IMR-90 (cell line): ENCODE results near the gene RETREG1. TPM values are rescaled to one million over a fixed set of nuclear protein-coding genes. Genes with fewer than 3 reads are reported as not detected.

Experiments used
- ATAC-seq: fragments of 200-7000 bp; cut with Tn5 transposase; 2 replicates; pipeline ENCODE4 v1.9.1; 2020; ENCODE audit warnings: low read depth, mild to moderate bottlenecking, moderate library complexity
- BruUV-seq: library from RNA; stranded (reverse); fragments of 400-500 nt; replicated peaks from 2 replicates; lab custom pipeline; 2021; lab: Mats Ljungman, UMichigan
- CTCF ChIA-PET: fragments of 300-600 bp; formaldehyde crosslinking; extraction: SDS; loops from one replicate; lab custom pipeline; 2021; ENCODE audit warnings: antibody characterized with exemption; lab: Yijun Ruan, JAX
- POLR2A ChIA-PET: fragments of 300-600 bp; sonication (Branson Sonifier 250); formaldehyde crosslinking; loops from one replicate; lab custom pipeline; 2022; ENCODE audit warnings: antibody characterized with exemption; ENCODE audit not compliant: unreplicated experiment; lab: Charles Lee
- DNase-seq: peaks from one replicate; pipeline ENCODE4 v3.0.0; 2013
- H2AFZ ChIP-seq: replicated peaks from 2 replicates; pipeline ENCODE3; 2013; ENCODE audit warnings: low read length, mild to moderate bottlenecking; ENCODE audit not compliant: poor library complexity
- H2AK5ac ChIP-seq: 2 replicates; pipeline ENCODE4 v1.6.1; 2013; ENCODE audit warnings: low read depth, low read length, inconsistent platforms
- H2AK9ac ChIP-seq: replicated peaks from 2 replicates; pipeline ENCODE3; 2013; ENCODE audit warnings: mild to moderate bottlenecking, low read depth, low read length, moderate library complexity; ENCODE audit not compliant: poor library complexity
- H2BK120ac ChIP-seq: 2 replicates; pipeline ENCODE4 v1.6.1; 2013; ENCODE audit warnings: low read depth, low read length, inconsistent platforms
- H2BK15ac ChIP-seq: 3 replicates; pipeline ENCODE4 v1.6.1; 2013; ENCODE audit warnings: low read depth, low read length, inconsistent platforms
- H2BK20ac ChIP-seq: 2 replicates; pipeline ENCODE4 v1.6.1; 2013; ENCODE audit warnings: low read depth, mild to moderate bottlenecking, inconsistent platforms, low read length, moderate library complexity
- H2BK5ac ChIP-seq: 2 replicates; pipeline ENCODE4 v1.6.1; 2013; ENCODE audit warnings: mild to moderate bottlenecking, low read depth, low read length, inconsistent platforms; ENCODE audit not compliant: poor library complexity, severe bottlenecking
- H3K14ac ChIP-seq: replicated peaks from 2 replicates; pipeline ENCODE4 v1.6.1; 2013; ENCODE audit warnings: low read depth, low read length, inconsistent platforms
- H3K18ac ChIP-seq: 2 replicates; pipeline ENCODE4 v1.6.1; 2013; ENCODE audit warnings: low read depth, low read length, control low read depth
- H3K23ac ChIP-seq: 2 replicates; pipeline ENCODE4 v1.6.1; 2013; ENCODE audit warnings: low read depth, low read length, inconsistent platforms
- H3K27ac ChIP-seq: 2 replicates; pipeline ENCODE4 v1.5.1; 2013; ENCODE audit warnings: mild to moderate bottlenecking, control low read depth, low read length; ENCODE audit not compliant: insufficient read depth
- H3K27me3 ChIP-seq: 2 replicates; pipeline ENCODE4 v1.6.1; 2013; ENCODE audit warnings: low read length; ENCODE audit not compliant: control insufficient read depth, insufficient read depth
- H3K36me3 ChIP-seq: 2 replicates; pipeline ENCODE4 v1.6.1; 2013; ENCODE audit warnings: low read length, mixed read lengths; ENCODE audit not compliant: control insufficient read depth, insufficient read depth
- H3K4ac ChIP-seq: 2 replicates; pipeline ENCODE4 v1.6.1; 2013; ENCODE audit warnings: low read depth, low read length, inconsistent platforms
- H3K4me1 ChIP-seq: 2 replicates; pipeline ENCODE4 v1.6.1; 2013; ENCODE audit warnings: low read length, mixed read lengths; ENCODE audit not compliant: control insufficient read depth, insufficient read depth
- H3K4me2 ChIP-seq: 2 replicates; pipeline ENCODE4 v1.6.1; 2013; ENCODE audit warnings: low read depth, mild to moderate bottlenecking, control low read depth, low read length, moderate library complexity
- H3K4me3 ChIP-seq: 2 replicates; pipeline ENCODE4 v1.5.1; 2013; ENCODE audit warnings: low read depth, mild to moderate bottlenecking, control low read depth, low read length, moderate library complexity; ENCODE audit not compliant: insufficient read depth
- H3K56ac ChIP-seq: 2 replicates; pipeline ENCODE4 v1.6.1; 2013; ENCODE audit warnings: low read length, inconsistent platforms; ENCODE audit not compliant: insufficient read depth; ENCODE audit errors: extremely low read depth
- H3K79me1 ChIP-seq, 2 experiments: 2 replicates each; pipeline ENCODE4 v1.6.1; 2013; ENCODE audit warnings: low read length in 2 of 2, inconsistent platforms in 1 of 2, low read depth in 1 of 2
- H3K9ac ChIP-seq: 2 replicates; pipeline ENCODE4 v1.6.1; 2013; ENCODE audit warnings: low read depth, low read length, control low read depth
- H3K9me1 ChIP-seq: 2 replicates; pipeline ENCODE4 v1.6.1; 2013; ENCODE audit warnings: low read length, inconsistent platforms; ENCODE audit not compliant: insufficient read depth
- H3K9me3 ChIP-seq: 2 replicates; pipeline ENCODE4 v1.6.1; 2013; ENCODE audit warnings: low read length; ENCODE audit not compliant: control insufficient read depth, insufficient read depth
- H4K20me1 ChIP-seq: 2 replicates; pipeline ENCODE4 v1.6.1; 2013; ENCODE audit warnings: low read length, inconsistent platforms; ENCODE audit not compliant: insufficient read depth
- H4K5ac ChIP-seq: 2 replicates; pipeline ENCODE4 v1.6.1; 2013; ENCODE audit warnings: mild to moderate bottlenecking, low read depth, low read length, control low read depth
- H4K8ac ChIP-seq, 2 experiments: 2 replicates each; pipeline ENCODE4 v1.6.1; 2013; ENCODE audit warnings: low read depth in 2 of 2, low read length in 2 of 2, control low read depth in 1 of 2, inconsistent platforms in 1 of 2
- H4K91ac ChIP-seq: 2 replicates; pipeline ENCODE4 v1.6.1; 2013; ENCODE audit warnings: low read depth, low read length, inconsistent platforms; ENCODE audit not compliant: insufficient read depth
- MAFK ChIP-seq: IDR thresholded peaks from 2 replicates; pipeline ENCODE4 v1.6.1; 2012; ENCODE audit warnings: low read depth, low read length, improper control_type of control experiment
- POLR2A ChIP-seq: IDR thresholded peaks from 2 replicates; pipeline ENCODE4 v1.6.1; 2012; ENCODE audit warnings: mild to moderate bottlenecking, low read depth, low read length
- WGBS, 2 experiments: methylation state at CpG; one replicate each; pipeline versions ENCODE4 v1.1.5 to v1.1.7; 2013; ENCODE audit warnings: missing lambda C conversion rate in 2 of 2; ENCODE audit not compliant: insufficient read length in 1 of 2; ENCODE audit errors: extremely low coverage in 2 of 2; 5-methylcytosine and 5-hydroxymethylcytosine counted together
- dilution Hi-C: fragments of 300-500 bp; cut with HindIII; formaldehyde crosslinking; loops from one replicate; pipeline ENCODE4 v1.14.3; 2018; ENCODE audit warnings: low sequenced_read_pairs; ENCODE audit not compliant: unreplicated experiment
- in situ Hi-C: fragments of 300-500 bp; cut with MboI; formaldehyde crosslinking; loops from 3 replicates; pipeline ENCODE4 v1.14.3; 2019; ENCODE audit warnings: low sequenced_read_pairs, inconsistent platforms, mixed read lengths
- intact Hi-C: fragments of 100-400 bp; cut with micrococcal nuclease; formaldehyde crosslinking; loops from 2 replicates; pipeline ENCODE4 v1.10.0; 2022
- polyA plus RNA-seq, 3 experiments: library from polyadenylated mRNA; depleted of rRNA; stranded (reverse); fragments of >200 nt; gene quantifications; 2 replicates each; pipeline ENCODE4 v1.2.3, GENCODE V29; 2012; ENCODE audit warnings: low replicate concordance in 1 of 3
- total RNA-seq: library from RNA; depleted of rRNA; stranded (reverse); fragments of >200 nt; gene quantifications from 2 replicates; pipeline ENCODE4 v1.2.3, GENCODE V29; 2012

RETREG1 gene
- total and polyA plus RNA-seq, 2 of the 4 experiments (the other 2 are of a cell fraction) = not detected

DNA sequence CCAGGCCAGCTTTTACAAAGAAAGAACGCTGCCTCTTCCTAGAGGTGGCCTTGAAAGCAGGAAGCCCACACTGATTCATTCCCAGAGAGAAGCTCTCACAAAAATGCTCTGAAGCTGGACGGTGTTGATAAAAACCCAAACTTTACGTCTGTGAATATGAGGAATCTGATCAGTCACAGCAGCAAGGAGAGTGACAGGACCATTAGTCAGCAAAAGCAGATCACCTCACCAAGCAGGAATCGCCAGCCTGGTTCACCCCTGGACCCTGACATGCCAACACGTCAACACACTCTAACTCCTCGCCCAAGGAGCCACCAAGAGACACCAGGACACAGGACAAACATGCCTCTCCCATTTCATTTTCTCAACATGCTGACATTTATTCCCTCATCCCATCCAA, 80.6 kb downstream of the RETREG1 start:
- 33% methylated on average over 2 of the region's 6 CpGs; no CpG with 5 or more reads in 1 of the 2 experiments for WGBS, 2 experiments
- no peak overlapping the region for H4K5ac ChIP-seq
- H2BK5ac ChIP-seq = no peak overlapping the region
- no peak overlapping the region for H2BK15ac ChIP-seq
- no peak overlapping the region for H2AK9ac ChIP-seq
- H3K4me1 ChIP-seq = peaks cover 2% of the 10 kb centered on the region; the same call in 1 of the 2 replicates
- H3K4me2 ChIP-seq = no peak overlapping the region
- H3K23ac ChIP-seq = no peak overlapping the region
- no peak overlapping the region for H2BK20ac ChIP-seq
- dilution Hi-C loops = no loop called here
- H3K27me3 ChIP-seq = peaks cover 18% of the 10 kb centered on the region
- H3K14ac ChIP-seq = 0 out of 2 replicates have a peak overlapping the region, but pooled peaks have one; percentile 26
- TF ChIP-seq POLR2A (no peak), MAFK (peak; percentile 9; the same call in 1 of the 2 replicates)
- no peak overlapping the region for H4K91ac ChIP-seq
- DNase-seq = peak; percentile 24
- no peaks in the 10 kb centered on the region for H3K9me3 ChIP-seq
- H3K4me3 ChIP-seq = no peak overlapping the region
- intact Hi-C loops = no loop called here
- no peak overlapping the region for H2BK120ac ChIP-seq
- H2AFZ ChIP-seq = no peak overlapping the region
- in situ Hi-C loops = no loop called here
- no peak overlapping the region for H3K56ac ChIP-seq
- H3K79me1 ChIP-seq = no peaks in the 10 kb centered on the region
- no peak overlapping the region for H3K9ac ChIP-seq
- ChIA-PET CTCF (no interaction called here), POLR2A (no interaction called here)
- H3K18ac ChIP-seq = no peak overlapping the region
- ATAC-seq = no peak
- H4K8ac ChIP-seq = no peak overlapping the region
- H2AK5ac ChIP-seq = no peak overlapping the region
- H3K4ac ChIP-seq = no peak overlapping the region
- H3K36me3 ChIP-seq = no peaks in the 10 kb centered on the region
- H4K20me1 ChIP-seq = no peaks in the 10 kb centered on the region; the same call in 1 of the 2 replicates
- no peak overlapping the region for H3K27ac ChIP-seq
- BruUV-seq = no TSS peak
- peaks cover 11% of the 10 kb centered on the region for H3K9me1 ChIP-seq
